ENCODE results near the gene ARID3A.
"Not testable (repeated sequence)": the region's sequence is repeated elsewhere in the genome, so short reads cannot be mapped to it uniquely, and the experiment has no call there.

Gene ARID3A

DNA sequence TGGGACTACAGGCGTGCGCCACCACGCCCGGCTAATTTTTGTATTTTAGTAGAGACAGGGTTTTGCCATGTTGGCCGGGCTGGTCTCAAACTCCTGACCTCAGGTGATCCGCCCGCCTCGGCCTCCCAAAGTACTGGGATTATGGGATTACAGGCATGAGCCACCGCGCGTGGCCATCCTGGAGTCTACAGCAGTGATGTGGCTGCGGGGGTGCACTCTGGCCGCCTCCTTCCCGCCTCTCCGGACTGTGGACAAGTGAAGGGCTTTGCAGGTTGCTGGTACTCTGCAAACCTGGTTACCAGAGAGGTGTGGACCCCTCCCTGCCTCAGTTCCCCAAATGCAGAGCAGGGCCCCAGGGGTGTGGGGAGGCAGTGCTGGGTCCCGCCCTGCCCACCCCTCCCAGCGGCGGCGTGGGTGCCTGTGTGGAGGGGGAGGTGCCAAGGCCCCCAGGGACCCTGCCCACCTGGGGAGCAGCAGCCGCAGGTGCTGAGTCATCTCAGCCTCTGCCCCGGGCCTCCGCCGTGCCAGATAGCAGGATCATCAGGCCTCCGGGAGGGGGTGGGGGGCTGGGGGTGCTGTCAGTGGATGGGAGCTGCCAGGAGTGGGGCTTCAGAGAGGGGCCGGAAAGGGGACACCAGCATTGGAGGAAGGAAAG, 23.1 kb downstream of the ARID3A start:
- DNase-seq: no peak

DNA sequence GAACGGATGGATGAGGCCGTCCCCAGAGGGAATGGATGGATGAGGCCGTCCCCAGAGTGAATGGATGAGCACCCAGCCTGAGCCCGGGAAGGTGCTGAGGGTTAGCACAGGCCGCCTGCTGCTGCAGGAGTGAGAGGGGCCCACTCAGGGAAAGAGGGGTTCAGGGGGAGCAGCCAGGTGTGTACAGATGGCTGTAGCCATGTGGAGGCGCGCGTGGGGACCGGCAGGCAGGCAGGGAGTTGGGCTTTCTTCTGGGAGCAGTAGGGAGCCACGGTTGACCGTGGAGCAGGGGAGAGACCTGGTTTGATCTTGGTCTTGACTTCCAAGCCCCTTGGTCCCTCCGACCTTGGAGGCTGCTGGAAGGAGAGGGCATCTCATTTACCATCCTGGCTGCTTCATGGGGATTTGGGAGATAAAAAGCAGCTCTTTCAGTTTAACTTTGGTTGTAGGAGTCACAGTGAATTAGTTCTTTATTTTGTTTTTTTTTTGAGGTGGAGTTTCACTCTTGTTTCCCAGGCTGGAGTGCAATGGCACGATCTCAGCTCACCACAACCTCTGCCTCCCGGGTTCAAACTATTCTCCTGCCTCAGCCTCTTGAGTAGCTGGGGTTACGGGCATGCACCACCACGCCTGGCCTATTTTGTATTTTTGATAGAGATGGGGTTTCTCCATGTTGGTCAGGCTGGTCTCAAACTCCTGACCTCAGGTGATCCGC, 24.7 kb downstream of the ARID3A start:
- no peak for DNase-seq

DNA sequence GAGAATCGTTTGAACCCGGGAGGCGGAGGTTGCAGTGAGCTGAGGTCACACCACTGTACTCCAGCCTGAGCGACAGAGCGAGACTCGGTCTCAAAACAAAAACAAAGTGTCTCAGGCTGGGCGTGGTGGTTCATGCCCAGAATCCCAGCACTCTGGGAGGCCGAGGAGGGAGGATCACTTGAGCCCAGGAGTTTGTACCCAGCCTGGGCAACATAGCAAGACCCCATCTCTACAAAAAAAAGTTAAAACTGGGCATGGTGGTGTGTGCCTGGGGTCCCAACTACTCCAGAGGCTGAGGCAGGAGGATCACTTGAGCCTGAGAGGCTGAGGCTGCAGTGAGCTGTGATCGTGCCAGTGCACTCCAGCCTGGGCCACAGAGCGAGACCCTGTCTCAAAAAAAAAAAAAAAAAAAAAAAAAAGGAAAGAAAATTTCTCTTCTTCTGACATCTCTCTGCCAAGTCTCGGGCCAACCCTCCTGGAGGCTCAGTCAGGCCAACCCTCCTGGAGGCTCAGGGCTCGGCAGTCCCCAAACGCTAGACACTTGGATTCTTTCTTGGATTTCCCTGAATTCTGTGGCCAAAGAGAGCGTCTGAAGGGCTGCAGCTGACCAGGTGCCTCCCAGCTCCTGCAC, 26.3 kb downstream of the ARID3A start:
- no peak for DNase-seq

DNA sequence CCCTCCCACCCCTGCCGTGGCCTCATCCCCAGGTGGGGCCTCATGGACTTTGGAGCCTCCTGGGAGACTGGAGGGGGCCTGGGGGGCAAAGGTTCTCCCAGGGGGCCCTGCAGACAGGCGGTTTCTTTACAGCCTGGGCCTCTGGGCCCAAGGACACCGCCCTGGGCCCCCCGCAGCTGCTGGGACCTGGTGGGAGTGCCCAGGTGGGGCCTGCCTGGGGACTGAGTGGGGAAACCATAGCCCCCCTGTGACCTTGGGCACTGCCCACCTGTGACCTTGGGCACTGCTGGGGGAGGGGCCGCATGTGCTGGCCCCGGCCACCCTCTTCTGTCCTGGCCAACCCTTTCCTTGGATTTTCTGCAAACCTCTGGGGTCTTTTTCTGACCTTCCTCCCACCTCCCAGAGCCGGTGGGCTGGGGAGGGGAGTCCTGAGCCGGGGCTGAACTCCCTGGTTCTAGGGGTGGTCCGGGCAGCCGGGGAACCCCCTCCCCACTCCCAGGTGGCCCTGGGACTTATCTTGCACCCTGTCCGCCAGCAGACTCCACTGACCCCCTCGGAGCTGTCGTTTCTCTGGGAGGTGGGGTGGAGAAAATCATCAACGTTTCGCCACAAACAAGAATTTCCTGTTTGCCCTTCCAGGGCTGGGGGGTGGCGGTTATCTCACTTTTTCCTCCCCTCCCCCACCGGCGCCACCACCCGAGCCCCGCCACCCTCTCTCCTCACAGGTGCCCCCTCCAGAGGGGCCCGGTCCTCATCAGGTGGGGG, 27.0 kb downstream of the ARID3A start:
- no peak for DNase-seq

DNA sequence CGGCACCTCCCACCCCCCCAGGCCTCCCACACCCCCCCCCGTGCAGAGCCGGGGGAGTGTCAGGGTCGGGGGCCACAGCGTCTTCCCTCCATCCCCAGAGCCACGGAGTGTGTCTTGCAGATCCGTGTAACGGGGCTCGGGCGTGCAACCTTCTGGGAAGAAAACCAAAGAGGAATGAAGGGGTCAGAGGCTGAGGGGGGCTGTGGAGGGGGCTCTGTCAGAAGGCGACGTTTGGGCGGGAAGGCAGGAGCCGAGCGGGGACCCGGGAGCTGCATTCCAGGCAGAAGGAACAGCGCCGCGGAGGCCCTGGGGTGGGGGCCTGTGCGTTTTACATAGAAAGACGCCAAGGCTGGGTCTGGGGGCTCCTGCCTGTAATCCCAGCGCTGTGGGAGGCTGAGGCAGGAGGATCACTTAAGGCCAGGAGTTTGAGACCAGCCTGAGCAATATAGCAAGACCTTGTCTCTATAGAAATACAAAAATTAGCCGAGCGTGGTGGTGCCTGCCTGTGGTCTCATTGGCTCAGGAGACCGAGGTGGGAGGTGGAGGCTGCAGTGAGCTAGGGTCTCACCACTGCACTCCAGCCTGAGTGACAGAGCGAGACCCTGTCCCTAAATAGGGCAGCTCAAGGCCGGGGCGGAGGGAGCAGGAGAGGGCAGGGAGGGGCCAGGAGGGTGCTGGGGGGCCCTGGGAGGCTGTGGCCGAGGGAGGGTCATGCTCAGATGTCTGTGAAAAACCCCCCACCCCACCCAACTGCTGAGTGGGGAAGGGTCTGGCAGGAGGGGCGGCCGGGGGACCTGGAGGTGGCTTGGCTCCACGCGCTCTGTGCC, 27.8 kb downstream of the ARID3A start:
- DNase-seq: no peak

DNA sequence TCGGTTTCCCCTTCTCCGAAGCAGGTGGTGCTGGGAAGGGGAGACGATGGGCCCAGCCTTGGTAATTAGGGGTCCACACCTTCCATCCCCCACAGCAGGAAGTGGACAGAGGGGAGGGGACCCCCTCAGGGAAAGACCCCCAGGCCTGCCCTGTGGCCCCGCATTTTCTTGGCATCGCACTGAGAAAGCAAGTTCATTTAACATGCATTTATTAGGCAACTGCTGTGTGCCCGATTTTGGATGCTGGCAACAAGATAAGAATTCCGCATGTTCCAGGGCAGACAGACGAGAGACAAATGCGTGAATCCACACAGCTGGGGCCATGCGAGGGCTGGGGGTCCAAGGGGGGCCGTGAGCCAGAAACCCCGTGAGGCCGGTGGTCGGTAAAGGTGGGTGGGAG, 28.4 kb downstream of the ARID3A start:
- no peak for DNase-seq

DNA sequence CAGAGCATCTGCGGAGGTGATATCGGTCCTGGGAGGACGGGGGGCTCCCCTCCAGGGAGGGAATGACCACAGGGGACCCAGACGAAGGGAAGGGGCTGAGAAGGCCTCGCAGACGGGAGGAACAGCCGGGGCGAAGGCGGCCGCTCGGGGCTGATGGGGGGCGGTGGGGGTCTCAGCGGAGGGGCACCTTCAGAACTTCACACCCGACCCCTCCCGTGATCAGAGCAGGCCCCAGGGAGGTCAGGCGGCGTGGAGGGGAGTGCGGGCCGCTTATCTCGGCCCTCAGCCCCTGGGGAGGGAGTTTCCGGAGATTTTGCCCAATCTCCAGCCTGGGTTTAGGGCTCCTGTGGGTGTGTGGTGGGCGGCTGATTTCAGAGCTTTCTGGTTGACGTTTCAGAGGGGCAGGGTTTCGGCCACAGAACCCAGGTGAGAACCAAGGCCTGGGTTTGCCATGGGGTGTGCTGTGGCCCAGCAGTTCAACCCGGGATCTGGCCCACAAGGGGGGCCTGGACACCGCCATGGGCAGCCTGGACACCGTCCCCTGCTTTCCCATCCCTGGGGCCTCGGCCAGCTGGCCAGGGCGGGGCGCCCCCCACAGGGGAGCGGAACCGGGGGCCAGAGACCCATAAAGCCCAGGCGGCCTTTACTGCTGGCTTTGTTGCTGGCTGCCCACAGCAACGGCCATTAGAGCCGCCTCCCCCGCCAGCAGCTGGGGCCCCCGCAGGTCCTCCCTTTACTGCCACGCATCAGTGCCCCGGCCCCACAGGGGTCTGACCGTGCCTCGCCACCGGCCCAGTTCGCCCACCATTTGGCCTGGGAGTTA, 29.0 kb downstream of the ARID3A start:
- no peak for DNase-seq

DNA sequence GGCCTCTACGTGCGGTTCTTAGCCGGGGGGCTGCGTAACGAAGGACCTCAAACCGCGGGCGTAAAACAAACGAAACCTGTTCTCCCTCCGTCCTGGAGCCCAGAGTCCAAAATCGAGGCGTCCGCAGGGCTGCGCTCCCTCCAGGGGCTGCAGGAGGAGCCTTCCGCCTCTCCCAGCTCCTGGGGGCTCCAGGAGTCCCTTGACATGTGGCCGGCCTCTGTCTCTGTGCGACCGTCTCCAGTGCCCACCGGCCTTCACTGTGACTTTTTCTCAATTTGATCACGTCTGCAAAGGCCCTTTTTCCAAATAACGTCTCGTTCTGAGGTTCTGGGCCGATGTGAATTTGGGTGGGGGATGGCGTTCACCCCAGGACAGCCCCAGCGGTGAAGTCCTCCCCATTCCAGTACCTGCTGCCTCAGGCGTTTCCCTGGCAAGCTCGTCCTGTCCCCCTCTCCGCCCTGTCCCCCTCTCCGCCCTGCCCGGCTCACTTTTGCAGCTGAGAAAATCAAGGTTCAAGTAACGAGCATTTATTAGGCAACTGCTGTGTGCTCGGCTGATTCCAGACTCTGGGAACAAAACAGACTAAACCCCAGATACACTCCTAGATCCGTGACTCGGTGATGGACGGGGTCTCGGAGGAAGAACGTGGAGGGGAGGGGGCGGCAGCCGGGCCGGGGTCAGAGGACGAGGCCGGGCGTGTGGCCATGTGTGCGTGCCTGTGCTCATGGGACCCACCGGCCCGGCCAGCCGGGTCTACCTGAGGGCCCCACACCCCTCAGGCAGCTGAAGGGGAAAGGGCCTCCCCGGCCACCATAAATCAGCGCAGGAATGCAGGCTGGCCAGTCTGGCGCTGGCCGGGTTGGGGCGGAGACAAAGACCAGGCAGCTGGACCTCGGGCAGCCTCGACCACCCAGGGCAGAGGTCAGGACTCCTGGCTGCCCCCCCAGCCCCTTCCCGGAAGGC, 30.2 kb downstream of the ARID3A start:
- no peak for DNase-seq

DNA sequence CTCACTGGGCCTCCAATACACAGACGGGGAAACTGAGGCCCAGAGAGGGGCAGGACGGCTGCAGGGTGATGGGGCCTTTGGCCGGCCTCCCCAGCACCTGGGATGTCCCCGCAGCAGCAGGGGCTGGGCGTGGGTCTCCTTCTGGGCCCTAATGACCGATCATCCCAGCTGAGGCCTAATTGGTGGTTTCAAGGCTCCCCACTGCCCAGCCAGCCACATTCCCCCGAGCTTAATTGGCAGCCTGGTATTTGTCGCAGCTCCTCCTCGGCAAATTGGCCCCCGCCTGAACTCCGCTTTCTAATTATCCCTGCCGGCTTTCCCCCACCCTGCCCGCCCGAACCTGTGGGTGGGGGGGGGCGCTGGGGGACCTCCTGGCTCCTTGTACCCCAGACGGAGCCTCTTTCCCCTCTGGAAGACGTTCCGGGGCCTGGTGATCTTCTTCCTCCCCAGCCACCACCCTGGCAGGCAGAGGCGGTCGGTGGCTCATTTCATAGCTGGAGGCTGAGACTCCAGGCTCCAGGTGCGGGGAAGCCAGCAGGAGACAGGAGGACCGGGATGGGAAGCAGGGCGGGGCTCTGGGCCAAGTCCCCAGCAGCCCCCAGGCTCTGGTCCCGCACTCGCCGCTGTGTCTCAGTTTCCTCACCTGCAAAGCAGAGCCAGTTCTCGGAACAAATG, 31.1 kb downstream of the ARID3A start:
- DNase-seq: no peak

DNA sequence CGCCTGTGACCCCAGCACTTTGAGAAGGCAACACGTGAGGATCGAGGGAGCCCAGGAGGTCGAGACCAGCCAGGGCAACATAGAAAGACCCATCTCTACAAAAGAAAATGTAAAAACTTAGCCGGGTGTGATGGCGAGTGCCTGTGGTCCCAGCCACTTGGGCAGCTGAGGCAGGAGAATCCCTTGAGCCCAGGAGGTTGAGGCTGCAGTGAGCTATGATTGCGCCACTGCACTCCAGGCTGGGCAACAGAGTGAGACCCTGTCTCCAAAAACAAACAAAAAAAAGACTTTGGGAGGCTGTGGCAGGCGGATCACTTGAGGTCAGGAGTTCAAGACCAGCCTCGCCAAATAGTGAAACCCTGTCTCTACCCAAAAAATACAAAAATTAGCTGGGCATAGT, 31.7 kb downstream of the ARID3A start:
- not testable (repeated sequence) for DNase-seq

DNA sequence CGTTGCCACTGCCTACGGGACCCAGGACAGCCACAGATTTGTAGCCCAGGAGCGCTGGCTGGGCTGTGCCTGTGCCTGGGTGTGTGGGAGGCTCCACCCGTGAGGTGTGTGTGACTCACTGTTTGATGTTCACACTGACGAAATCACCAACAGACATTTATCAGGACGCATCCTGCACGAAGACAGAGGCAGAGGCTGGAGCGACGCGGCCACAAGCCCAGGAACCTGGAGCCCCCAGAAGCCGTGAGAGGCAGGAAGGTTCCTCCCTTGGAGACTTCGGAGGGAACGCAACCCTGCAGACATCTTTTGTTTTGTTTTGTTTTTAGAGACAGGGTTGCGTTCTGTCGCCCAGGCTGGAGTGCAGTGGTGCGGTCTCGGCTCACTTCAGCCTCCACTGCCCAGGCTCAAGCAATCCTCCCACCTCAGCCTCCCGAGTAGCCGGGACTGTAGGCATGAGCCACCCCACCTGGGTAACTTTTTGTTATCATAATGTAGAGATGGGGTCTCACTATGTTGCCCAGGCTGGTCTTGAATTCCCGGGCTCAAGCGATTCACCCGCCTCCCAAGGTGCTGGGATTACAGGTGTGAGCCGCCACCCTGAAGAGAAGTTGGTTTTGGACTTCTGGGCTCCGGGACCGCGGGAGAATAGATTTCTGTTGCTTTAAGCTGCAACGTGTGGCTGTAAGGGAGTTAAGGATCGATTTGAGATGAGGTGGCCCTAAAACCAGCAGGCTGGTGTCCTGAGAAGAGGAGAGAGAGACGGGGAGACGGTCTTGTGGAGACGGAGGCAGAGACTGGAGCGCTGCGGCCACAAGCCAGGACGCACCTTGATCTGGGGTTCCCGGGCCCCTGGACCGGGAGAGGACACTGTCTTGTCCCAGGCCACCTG, 33.4 kb downstream of the ARID3A start:
- DNase-seq: no peak

DNA sequence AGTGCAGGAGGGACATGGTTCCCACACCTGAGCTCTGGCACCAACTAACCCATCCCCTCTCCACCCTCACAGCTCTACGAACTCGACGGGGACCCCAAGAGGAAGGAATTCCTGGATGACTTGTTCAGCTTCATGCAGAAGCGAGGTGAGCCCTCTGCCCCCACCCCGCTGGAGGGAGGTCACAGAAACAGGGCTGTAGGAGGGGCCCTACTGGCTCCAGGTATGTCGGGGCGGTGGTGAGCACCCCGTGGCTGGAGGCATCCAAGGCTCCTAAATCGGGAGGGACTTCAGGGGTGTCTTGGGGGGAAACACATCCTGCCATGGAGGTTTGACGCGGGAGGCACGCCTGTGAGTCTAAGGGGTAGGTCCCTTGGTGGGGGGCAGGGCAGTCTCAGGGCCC, 34.2 kb downstream of the ARID3A start:
- DNase-seq: no peak

DNA sequence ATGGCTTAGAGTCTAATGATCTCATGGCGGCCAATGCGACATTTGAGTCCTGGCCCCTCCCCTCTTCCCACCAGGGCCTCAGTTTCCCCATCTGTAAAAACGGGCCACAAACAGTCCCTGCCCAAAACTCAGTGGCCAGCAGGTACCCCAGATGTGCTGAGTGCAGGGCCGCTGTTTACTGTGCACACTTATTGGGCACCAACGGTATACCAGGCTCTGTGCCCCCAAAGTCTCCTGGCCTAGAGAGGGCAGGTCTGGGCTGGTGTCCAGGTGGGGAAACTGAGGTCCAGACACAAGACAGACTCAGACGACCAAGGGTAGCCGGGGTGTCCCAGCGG, 34.7 kb downstream of the ARID3A start:
- no peak for DNase-seq

DNA sequence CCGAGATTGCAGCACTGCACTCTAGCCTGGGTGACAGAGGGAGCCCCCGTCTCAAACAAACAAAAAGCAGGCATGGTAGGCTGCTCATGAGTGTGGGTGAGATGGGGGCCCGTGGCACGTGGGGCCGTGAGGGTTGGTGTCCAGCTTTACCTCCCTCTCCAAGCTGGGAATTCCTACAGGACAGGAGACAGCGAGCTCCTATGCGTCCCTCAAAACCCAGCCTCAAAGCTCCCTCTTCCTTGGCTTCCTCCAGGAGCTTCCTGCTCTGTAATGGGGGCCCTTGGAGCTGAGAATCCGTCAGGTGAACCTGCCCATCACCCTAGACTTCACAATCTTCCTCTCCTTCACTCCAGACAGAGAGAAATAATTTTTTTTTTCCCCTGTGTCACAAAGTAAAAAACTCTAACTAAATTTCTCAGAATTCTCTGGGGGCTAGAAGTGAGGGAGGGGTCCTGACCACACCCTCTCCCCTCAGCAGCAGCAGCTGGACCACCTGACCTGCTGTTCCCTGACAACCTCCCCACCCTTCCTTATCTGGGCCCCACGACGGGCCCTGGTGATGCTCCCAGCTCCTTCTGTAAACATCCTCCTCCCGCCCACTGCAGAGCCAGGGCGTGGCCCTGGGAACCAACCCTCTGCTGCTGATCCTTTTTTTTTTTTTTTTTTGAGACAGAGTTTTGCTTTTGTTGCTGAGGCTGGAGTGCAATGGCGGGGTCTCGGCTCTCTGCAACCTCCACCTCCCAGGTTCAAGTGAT, 36.2 kb downstream of the ARID3A start:
- DNase-seq: no peak

DNA sequence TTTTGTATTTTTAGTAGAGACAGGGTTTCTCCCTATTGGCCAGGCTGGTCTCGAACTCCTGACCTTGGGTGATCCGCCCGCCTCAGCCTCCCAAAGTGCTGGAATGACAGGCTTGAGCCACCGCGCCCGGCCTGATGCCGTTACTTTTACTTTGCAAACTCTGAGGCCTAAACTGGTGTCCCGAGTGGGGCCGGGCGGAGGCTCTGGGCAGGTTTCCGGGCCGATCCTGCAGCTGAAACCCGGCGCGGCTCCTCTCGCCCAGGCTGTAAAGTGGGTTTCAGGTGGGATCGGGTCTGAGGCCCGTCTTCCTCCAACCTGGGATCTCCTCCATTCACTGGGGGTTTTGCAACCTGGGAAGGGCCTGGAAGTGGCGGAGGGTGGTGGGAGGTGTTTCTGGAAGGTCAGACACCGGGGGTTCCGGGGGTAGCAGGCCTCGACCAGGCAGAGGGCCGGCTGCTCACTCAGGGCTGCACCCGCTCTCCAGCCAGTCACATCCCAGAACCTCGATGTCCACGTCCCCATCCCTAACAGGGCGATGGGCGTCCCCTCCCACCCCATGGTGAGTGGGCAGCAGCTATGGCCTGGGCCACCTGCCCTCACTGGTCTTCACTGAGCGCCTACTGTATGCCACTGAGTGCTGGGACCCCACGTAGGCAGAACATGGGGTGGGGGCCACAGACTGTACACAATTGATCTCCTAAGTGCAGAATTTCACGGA, 37.0 kb downstream of the ARID3A start:
- no peak for DNase-seq

DNA sequence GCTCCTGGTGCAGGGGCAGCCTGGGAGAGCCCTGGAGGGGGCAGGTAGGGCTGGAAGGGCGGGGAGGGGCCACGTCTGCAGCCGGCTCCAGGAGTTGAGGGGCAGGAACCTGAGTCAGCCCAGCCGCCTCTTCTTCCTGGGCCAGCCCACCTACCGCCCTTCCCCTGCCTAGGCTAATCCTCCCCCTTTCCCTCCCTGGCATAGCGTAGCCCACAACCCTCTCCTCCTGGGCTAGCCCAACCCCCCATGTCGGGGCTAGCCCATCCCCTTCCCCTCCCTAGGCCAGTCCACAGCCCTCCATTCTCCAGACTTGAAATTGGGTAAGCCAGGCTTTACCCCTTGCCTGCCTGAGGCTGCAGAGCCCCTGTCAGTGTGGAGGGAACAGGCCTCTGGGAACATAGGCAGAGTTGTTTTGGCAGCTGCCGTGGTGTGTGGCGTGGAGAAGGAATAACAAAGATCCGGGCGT, 37.7 kb downstream of the ARID3A start:
- DNase-seq: no peak

DNA sequence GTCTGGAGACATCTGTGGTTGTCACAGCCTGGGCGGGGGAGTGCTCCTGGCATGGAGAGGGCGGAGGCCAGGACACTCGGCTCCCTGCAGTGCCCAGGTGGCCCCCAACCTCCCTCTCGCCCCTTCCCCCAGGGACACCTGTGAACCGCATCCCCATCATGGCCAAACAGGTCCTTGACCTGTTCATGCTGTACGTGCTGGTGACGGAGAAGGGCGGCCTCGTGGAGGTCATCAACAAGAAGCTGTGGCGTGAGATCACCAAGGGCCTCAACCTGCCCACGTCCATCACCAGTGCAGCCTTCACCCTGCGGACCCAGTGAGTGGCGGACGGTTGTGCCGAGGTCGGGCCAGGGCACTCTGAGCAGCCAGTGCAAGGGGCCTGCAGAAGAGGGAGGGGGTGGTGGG, 38.3 kb downstream of the ARID3A start:
- DNase-seq: no peak

All from GF-D8 (cell line).